NCI-H2227 treated with DMSO at 0.1 percent for 48 hours (cell line): Measurements from ENCODE around the gene PREX1.
"Not testable (repeated sequence)": the region's sequence is repeated elsewhere in the genome, so short reads cannot be mapped to it uniquely, and the experiment has no call there.

Experiments used
- DNase-seq: peaks from one replicate; lab custom pipeline; 2025; lab: John Stamatoyannopoulos, UW

PREX1 gene

DNA sequence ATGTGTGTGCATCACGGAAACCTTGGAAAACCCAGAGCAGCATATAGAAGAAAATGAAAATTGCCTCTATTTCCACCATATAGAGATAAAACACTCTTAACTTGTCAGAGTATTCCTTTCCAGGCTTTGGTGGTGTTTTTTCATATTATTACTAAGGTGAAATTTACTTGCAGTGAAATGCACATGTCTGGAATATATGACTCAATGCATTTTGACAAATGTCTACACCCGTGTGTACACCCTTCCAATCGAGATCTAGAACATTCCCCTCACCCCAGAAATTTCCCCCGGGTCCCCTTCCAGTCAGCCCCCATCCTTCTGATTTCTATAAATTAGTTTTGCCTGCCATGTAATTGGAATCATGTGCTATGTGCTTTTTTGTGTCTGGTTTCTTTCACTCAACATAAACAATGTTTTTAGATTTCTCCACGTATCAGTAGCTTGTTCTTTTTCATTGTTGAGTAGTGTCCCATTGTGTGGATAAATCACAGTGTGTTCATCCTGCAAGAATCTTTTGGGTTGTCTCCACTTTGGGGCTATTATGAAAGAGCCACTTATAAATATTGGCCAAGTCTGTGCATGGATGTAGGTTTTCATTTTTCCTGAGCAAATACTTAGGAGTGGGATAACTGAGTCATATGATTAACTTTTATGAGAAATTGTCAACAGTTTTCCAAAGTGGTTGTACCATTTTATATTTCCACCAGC is 19.9 kb upstream of the PREX1 start:
- no peak for DNase-seq

DNA sequence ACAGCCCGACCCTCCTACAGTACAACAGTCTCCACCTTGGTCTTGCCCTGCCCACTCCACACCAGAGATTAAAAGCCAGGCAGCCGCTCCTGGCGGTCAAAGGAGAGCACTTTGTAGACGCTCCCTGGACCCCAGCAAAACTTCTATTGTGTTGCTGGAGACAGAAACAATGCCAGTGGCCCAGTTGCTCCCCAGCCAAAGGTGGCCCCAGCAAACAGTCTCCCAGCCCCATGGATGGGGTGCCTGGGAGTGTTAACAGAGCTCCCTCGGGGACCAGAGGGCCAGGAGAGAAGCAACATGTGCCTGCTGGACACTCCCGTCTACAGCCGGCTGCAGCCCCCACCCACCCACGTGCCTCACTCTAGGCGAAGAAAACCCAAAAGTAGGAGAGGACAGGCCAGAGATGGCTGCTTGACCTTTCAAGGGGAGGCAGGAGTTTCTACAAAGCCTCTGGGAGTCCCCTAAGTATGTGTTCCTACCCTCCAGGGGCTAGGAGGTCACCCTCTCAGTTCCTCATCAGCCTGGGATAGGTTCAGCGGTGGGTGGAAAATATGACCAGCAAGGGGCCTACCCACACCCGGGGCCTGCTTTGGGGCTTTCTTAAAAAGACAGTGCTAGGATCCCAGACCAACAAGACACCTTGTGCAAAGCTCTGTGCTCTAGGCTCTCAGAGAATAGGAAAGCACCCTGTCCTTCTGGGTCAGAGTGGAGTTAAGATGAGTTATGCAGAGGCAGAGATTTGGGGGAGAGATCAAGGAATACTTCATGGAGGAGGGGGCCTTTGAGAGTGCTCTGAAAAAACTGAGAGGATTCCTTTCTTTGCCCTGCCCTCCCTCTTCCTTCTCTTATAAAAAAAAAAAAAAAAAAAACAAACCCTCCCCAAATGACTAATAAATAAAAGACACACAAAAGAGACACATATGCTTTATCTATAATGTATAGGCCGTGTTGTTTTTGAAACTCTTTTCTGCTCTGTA is 19.0 kb upstream of the PREX1 start:
- DNase-seq: no peak

- no peak for DNase-seq
These were observed 18.0 kb upstream of the PREX1 start for GRCh38 chr20:48845721-48846306.

- no peak for DNase-seq
These were observed 17.2 kb upstream of the PREX1 start for GRCh38 chr20:48844996-48845395.

- DNase-seq: not testable (repeated sequence)
These were observed 16.1 kb upstream of the PREX1 start for GRCh38 chr20:48843896-48844295.

- no peak for DNase-seq
These were observed 15.4 kb upstream of the PREX1 start for GRCh38 chr20:48843057-48843806.

GRCh38 chr20:48841875-48842529 is 14.2 kb upstream of the PREX1 start:
- DNase-seq: no peak

- no peak for DNase-seq
These were observed 13.5 kb upstream of the PREX1 start for GRCh38 chr20:48841196-48841874.

DNA sequence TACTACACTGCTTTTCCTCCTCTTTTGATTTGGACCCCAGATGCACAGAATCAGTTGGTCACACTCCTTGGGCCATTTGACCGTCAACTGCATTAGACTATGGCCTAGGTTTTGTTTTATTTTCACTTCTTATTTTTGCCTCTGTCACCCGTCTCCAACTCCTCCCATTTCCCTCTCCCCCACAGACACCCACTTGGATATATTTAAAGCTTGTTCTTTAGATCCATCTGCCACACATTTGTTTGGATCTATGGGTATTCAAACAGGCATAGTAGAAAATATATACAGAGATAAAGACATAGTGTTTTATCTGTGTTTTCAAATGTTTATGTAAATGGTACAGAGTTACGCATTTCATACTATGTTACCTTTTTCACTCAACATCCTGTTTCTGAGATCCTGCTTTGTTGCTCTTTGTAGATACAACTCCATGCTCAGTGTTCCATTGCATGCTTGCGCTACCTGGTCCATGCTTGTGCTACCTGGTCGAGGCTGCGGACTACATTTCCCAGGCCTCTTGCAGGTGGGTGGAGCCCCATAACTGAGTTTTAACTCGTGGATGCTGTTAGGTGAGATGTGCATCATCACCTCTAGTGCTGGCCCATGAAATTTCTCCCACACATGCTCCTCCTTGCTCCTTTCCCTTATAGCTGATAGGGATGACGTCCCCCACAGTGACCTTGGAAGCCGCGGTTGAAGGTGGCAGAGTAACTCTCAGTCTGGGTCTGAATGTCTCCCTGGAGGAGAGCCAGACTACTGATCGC is 11.5 kb upstream of the PREX1 start:
- DNase-seq: no peak

- no peak for DNase-seq
These were observed 9.2 kb upstream of the PREX1 start for GRCh38 chr20:48837014-48837413.

- DNase-seq: no peak
These were observed 7.6 kb upstream of the PREX1 start for GRCh38 chr20:48835390-48835789.

DNA sequence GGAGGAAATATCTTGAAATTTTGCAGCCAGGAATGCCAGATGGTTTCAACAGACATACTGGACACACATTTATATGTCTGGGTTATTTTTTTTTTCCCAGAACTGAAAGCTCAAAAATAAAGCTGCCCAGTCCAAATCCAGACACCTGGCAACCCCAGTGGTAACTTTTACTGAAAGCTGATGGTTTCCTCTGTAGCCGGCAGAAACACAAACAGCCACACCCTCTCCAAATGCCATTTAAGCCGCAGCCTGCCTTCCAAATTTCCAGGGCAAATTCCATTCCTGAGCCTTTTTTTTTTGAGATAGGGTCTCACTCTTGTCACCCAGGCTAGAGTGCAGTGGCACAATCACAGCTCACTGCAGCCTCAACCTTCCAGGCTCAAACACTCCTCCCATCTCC is 6.5 kb upstream of the PREX1 start:
- no peak for DNase-seq

- DNase-seq: no peak
These were observed 4.6 kb upstream of the PREX1 start for GRCh38 chr20:48832405-48832730.

- no peak for DNase-seq
These were observed 4.1 kb upstream of the PREX1 start for GRCh38 chr20:48831718-48832404.

DNA sequence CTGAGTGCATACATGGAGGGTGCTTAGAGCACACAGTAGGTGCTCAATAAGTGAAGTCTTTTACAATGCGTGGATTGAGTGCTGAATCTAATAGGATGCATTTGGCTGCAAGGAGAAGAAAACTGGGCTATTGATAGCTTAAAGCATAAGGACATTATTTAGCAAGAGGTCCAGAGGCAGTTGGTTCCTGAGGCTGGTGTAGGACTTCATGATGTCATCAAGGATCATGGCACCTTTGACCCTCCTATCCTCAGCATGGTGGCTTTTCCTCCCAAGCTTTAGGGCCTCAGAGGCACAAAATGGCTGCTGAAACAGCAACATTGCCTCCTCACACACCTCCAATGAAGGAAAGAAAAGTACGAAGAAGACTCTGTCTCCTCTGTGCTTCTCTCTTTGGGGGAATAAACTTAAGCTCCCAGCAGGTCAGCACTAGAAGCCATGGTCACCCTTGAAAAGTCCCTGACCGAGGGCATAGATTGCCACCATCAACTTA is 3.1 kb upstream of the PREX1 start:
- DNase-seq: no peak

DNA sequence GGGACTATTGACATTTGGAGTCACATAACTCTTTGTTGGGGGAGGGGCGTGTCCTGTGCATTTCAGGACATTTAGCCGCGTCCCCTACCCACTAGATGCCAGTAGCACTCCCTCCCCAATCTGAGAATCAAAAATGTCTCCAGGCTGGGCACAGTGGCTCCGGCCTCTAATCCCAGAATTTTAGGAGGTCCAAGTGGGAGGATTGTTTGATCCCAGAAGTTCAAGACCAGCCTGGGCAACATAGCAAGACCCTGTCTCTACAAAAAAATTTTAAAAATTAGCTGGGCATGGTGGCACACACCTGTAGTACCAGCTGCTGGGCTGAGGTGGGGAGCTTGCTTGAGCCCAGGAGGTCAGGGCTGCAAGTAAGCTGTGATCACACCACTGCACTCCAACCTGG is 2.1 kb upstream of the PREX1 start:
- DNase-seq: no peak

GRCh38 chr20:48828734-48829460 is 1.1 kb upstream of the PREX1 start:
- no peak for DNase-seq

GRCh38 chr20:48826883-48827771 is 672 bp downstream of the PREX1 start:
- DNase-seq: no peak
